BJ (cell line): ENCODE data around the gene KLK15. TPM values are rescaled to one million over a fixed set of nuclear protein-coding genes. Genes with fewer than 3 reads are reported as not detected.

Experiments used
- CTCF ChIA-PET: fragments of 350-600 bp; formaldehyde crosslinking; extraction: SDS; loops from one replicate; lab custom pipeline; 2021; ENCODE audit warnings: antibody characterized with exemption, inconsistent platforms; lab: Yijun Ruan, JAX
- POLR2A ChIA-PET: fragments of 300-600 bp; sonication (Branson Sonifier 250); formaldehyde crosslinking; extraction: SDS; loops from one replicate; lab custom pipeline; 2021; ENCODE audit warnings: antibody characterized with exemption; lab: Charles Lee
- DNase-seq: peaks from one replicate; pipeline ENCODE4 v3.0.0-alpha.2; 2011; ENCODE audit warnings: low read depth
- H3K27me3 ChIP-seq: 2 replicates; pipeline ENCODE4 v1.6.0; 2011; ENCODE audit warnings: low read length; ENCODE audit not compliant: control insufficient read depth, insufficient read depth
- H3K36me3 ChIP-seq: 2 replicates; pipeline ENCODE4 v1.5.1; 2011; ENCODE audit warnings: low read length; ENCODE audit not compliant: control insufficient read depth, insufficient read depth
- H3K4me3 ChIP-seq: 2 replicates; pipeline ENCODE4 v1.5.1; 2011; ENCODE audit warnings: low read depth, mild to moderate bottlenecking, control low read depth, low read length
- polyA plus RNA-seq: library from polyadenylated mRNA; depleted of rRNA; stranded (reverse); fragments of >200 nt; gene quantifications from 2 replicates; pipeline ENCODE4 v1.2.3, GENCODE V29; 2011
- TF ChIP-seq, protein P1 (sequence below): IDR thresholded peaks from 2 replicates; pipeline ENCODE4 v1.5.1; 2011; ENCODE audit warnings: low read depth, mild to moderate bottlenecking, control low read depth, inconsistent platforms, low read length, moderate library complexity; ENCODE audit not compliant: insufficient read depth

KLK15 gene
- polyA plus RNA-seq, 1 experiment = not detected

GRCh38 chr19:50857366-50857765, 24.0 kb upstream of the KLK15 start:
- no peaks in the 10 kb centered on the region for H3K36me3 ChIP-seq
- no peak for DNase-seq
- POLR2A ChIA-PET = no interaction called here
- no peaks in the 10 kb centered on the region for H3K27me3 ChIP-seq
- H3K4me3 ChIP-seq = no peak overlapping the region
- TF ChIP-seq, protein P1, sequence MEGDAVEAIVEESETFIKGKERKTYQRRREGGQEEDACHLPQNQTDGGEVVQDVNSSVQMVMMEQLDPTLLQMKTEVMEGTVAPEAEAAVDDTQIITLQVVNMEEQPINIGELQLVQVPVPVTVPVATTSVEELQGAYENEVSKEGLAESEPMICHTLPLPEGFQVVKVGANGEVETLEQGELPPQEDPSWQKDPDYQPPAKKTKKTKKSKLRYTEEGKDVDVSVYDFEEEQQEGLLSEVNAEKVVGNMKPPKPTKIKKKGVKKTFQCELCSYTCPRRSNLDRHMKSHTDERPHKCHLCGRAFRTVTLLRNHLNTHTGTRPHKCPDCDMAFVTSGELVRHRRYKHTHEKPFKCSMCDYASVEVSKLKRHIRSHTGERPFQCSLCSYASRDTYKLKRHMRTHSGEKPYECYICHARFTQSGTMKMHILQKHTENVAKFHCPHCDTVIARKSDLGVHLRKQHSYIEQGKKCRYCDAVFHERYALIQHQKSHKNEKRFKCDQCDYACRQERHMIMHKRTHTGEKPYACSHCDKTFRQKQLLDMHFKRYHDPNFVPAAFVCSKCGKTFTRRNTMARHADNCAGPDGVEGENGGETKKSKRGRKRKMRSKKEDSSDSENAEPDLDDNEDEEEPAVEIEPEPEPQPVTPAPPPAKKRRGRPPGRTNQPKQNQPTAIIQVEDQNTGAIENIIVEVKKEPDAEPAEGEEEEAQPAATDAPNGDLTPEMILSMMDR = no peak
- CTCF ChIA-PET = interaction anchor here (0.8 kb wide), 1 partner anchor 41 kb away, joined by 3 read pairs; no protein-coding TSS in a partner anchor

DNA sequence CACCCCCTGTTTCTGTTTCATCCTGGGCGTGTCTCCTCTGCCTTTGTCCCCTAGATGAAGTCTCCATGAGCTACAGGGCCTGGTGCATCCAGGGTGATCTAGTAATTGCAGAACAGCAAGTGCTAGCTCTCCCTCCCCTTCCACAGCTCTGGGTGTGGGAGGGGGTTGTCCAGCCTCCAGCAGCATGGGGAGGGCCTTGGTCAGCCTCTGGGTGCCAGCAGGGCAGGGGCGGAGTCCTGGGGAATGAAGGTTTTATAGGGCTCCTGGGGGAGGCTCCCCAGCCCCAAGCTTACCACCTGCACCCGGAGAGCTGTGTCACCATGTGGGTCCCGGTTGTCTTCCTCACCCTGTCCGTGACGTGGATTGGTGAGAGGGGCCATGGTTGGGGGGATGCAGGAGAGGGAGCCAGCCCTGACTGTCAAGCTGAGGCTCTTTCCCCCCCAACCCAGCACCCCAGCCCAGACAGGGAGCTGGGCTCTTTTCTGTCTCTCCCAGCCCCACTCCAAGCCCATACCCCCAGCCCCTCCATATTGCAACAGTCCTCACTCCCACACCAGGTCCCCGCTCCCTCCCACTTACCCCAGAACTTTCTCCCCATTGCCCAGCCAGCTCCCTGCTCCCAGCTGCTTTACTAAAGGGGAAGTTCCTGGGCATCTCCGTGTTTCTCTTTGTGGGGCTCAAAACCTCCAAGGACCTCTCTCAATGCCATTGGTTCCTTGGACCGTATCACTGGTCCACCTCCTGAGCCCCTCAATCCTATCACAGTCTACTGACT, 21.4 kb upstream of the KLK15 start, which contains the start of gene KLK3:
TSS of gene KLK3 (plus strand) at position 280 of the 775 bp plus-strand sequence. CDS start at position 321, 41 bp downstream.
- Histone ChIP-seq H3K27me3 (no peaks in the 10 kb centered on the region), H3K4me3 (no peak within 1 kb of the TSS), H3K36me3 (no peaks in the 10 kb centered on the region)
- no peak for DNase-seq
- CTCF ChIA-PET = interaction anchor here (1.4 kb wide), 1 partner anchor 67 kb away, joined by 3 read pairs; no protein-coding TSS in a partner anchor
- TF ChIP-seq, protein P1 = no peak
- POLR2A ChIA-PET = no interaction called here

DNA sequence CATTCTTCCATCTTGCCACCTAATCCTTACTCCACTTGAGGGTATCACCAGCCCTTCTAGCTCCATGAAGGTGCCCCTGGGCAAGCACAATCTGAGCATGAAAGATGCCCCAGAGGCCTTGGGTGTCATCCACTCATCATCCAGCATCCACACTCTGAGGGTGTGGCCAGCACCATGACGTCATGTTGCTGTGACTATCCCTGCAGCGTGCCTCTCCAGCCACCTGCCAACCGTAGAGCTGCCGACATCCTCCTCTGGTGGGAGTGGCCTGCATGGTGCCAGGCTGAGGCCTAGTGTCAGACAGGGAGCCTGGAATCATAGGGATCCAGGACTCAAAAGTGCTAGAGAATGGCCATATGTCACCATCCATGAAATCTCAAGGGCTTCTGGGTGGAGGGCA, 18.2 kb upstream of the KLK15 start:
- TF ChIP-seq, protein P1 = no peak
- no peak for DNase-seq
- ChIA-PET CTCF (no interaction called here), POLR2A (no interaction called here)
- H3K27me3 ChIP-seq = no peaks in the 10 kb centered on the region
- H3K4me3 ChIP-seq = no peak overlapping the region
- no peaks in the 10 kb centered on the region for H3K36me3 ChIP-seq

GRCh38 chr19:50850738-50851137, 17.4 kb upstream of the KLK15 start:
- TF ChIP-seq, protein P1 = no peak
- ChIA-PET CTCF (no interaction called here), POLR2A (no interaction called here)
- DNase-seq = no peak
- no peaks in the 10 kb centered on the region for H3K27me3 ChIP-seq
- no peak overlapping the region for H3K4me3 ChIP-seq
- no peaks in the 10 kb centered on the region for H3K36me3 ChIP-seq

DNA sequence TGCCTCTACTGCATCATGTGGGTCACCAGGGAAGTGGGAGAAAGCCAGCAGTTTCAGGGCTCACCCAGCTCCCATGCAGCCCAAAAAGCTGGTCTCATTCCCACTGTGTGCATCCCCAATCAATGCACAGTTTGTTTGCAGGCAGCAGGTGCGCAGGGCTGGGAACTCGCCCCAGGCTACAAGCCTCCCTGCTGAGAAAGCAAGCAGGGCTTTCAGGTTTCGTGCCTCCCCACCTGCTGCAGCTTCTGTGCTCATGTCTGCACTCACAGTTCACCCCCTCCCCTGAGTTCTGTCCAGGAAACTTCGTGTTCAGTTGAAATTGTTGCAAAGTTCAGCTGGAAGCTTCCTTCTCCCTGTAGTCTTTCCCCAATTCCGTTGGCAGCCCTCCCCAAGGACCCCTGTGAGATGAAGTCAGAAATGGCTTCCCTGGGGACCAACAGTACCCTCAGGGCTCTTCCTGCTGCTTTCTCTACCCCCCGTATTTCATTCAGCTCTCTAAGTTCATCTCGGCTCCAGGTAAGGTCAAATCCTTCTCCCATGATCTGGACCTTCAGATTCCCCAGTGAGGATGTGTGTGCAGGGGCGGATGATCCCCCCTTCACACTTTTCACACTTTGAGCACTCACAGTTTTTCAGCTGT, 11.0 kb upstream of the KLK15 start:
- no peaks in the 10 kb centered on the region for H3K27me3 ChIP-seq
- TF ChIP-seq, protein P1 = no peak
- POLR2A ChIA-PET = no interaction called here
- no peaks in the 10 kb centered on the region for H3K36me3 ChIP-seq
- H3K4me3 ChIP-seq = no peak overlapping the region
- no peak for DNase-seq
- CTCF ChIA-PET = interaction anchor here (0.9 kb wide), 1 partner anchor 9 kb away, joined by 5 read pairs; no protein-coding TSS in a partner anchor
